H1 (cell line): Measurements from ENCODE around the gene ITGAE. TPM values are rescaled to one million over a fixed set of nuclear protein-coding genes. Genes with fewer than 3 reads are reported as not detected.

Experiments used
- CTCF ChIA-PET: fragments of 300-600 bp; sonication (Branson Sonifier 250); formaldehyde crosslinking; loops from one replicate; lab custom pipeline; 2021; ENCODE audit not compliant: partially characterized antibody; lab: Charles Lee
- POLR2A ChIA-PET: fragments of 300-600 bp; sonication (Branson Sonifier 250); formaldehyde crosslinking; loops from one replicate; lab custom pipeline; 2021; ENCODE audit warnings: inconsistent platforms; ENCODE audit not compliant: partially characterized antibody; lab: Charles Lee
- DNase-seq, 2 experiments: peaks; one replicate each; pipeline versions ENCODE4 v3.0.0 to v3.0.0-alpha.2; 2010 to 2022; ENCODE audit warnings: low spot score in 2 of 2, low read depth in 1 of 2, mixed read lengths in 1 of 2
- FAIRE-seq: peaks from 2 replicates; lab custom pipeline; 2011; peaks lifted over from hg19 to GRCh38; lab: Jason Lieb, UNC
- H2AFZ ChIP-seq: 2 replicates; pipeline ENCODE4 v1.8.1; 2012; ENCODE audit warnings: low read length, inconsistent platforms
- H2AK5ac ChIP-seq: 2 replicates; pipeline ENCODE4 v1.6.1; 2013; ENCODE audit warnings: low read depth, low read length
- H2BK120ac ChIP-seq: replicated peaks from 2 replicates; pipeline ENCODE3; 2013; ENCODE audit warnings: low read depth, low read length, inconsistent platforms
- H2BK12ac ChIP-seq: 2 replicates; pipeline ENCODE4 v1.6.1; 2013; ENCODE audit warnings: low read depth, low read length
- H2BK15ac ChIP-seq: 2 replicates; pipeline ENCODE4 v1.6.1; 2013; ENCODE audit warnings: low read length
- H2BK20ac ChIP-seq: 2 replicates; pipeline ENCODE4 v1.6.1; 2013; ENCODE audit warnings: low read length
- H2BK5ac ChIP-seq: 2 replicates; pipeline ENCODE4 v1.6.1; 2013; ENCODE audit warnings: low read depth, low read length
- H3K14ac ChIP-seq: 2 replicates; pipeline ENCODE4 v1.6.1; 2013; ENCODE audit warnings: inconsistent platforms; ENCODE audit not compliant: insufficient read length
- H3K18ac ChIP-seq: 2 replicates; pipeline ENCODE4 v1.6.1; 2013; ENCODE audit warnings: low read length; ENCODE audit errors: extremely low read depth
- H3K23ac ChIP-seq: 2 replicates; pipeline ENCODE4 v1.6.1; 2013; ENCODE audit warnings: inconsistent platforms; ENCODE audit not compliant: insufficient read length
- H3K23me2 ChIP-seq: 2 replicates; pipeline ENCODE4 v1.6.1; 2013; ENCODE audit warnings: low read depth, low read length
- H3K27ac ChIP-seq: 2 replicates; pipeline ENCODE4 v1.6.1; 2011; ENCODE audit warnings: low read depth, low read length, inconsistent platforms
- H3K27me3 ChIP-seq, 4 experiments: replicated peaks in 1 of 4; 1 replicate in 1 of 4; 2 replicates in 3 of 4; pipeline versions ENCODE4 v1.6.1 to v1.8.1; 2011 to 2013; ENCODE audit warnings: low read length in 3 of 4, mild to moderate bottlenecking in 3 of 4, inconsistent platforms in 2 of 4, mixed read lengths in 2 of 4, moderate library complexity in 1 of 4; ENCODE audit not compliant: control insufficient read depth in 3 of 4, insufficient read depth in 3 of 4; ENCODE audit errors: extremely low read depth in 1 of 4
- H3K36me3 ChIP-seq, 4 experiments: 2 replicates each; pipeline versions ENCODE4 v1.6.1 to v1.8.1; 2011 to 2013; ENCODE audit warnings: mild to moderate bottlenecking in 4 of 4, low read length in 3 of 4, moderate library complexity in 2 of 4, control low read depth in 1 of 4, inconsistent platforms in 1 of 4; ENCODE audit not compliant: insufficient read depth in 4 of 4, control insufficient read depth in 2 of 4
- H3K4ac ChIP-seq: replicated peaks from 2 replicates; pipeline ENCODE3; 2013; ENCODE audit warnings: low read length, low read depth, mixed read lengths, inconsistent platforms; ENCODE audit not compliant: insufficient read length
- H3K4me1 ChIP-seq, 4 experiments: replicated peaks in 1 of 4; 1 replicate in 1 of 4; 2 replicates in 3 of 4; pipeline versions ENCODE4 v1.6.1 to v1.8.1; 2011 to 2013; ENCODE audit warnings: low read length in 3 of 4, inconsistent platforms in 2 of 4, mixed read lengths in 1 of 4; ENCODE audit not compliant: insufficient read depth in 4 of 4, control insufficient read depth in 3 of 4
- H3K4me2 ChIP-seq, 2 experiments: 2 replicates each; pipeline versions ENCODE4 v1.6.1 to v1.8.1; 2011 to 2013; ENCODE audit warnings: low read depth in 2 of 2, low read length in 2 of 2, control low read depth in 1 of 2, inconsistent platforms in 1 of 2, mild to moderate bottlenecking in 1 of 2; ENCODE audit not compliant: insufficient read depth in 1 of 2
- H3K4me3 ChIP-seq, 4 experiments: fragments of 200-600, 300-600 bp in 1 of 4; sonication (generic), shearing (Covaris generic), sonication (Bioruptor Twin) in 1 of 4; 2 replicates each; pipeline versions ENCODE4 v1.5.1 to v1.8.1; 2011 to 2016; ENCODE audit warnings: low read length in 4 of 4, low read depth in 3 of 4, control low read depth in 2 of 4, inconsistent platforms in 2 of 4, mild to moderate bottlenecking in 2 of 4, mixed read lengths in 1 of 4, moderate library complexity in 1 of 4; ENCODE audit not compliant: insufficient read depth in 2 of 4; ENCODE audit errors: extremely low read depth in 1 of 4
- H3K56ac ChIP-seq: replicated peaks from 2 replicates; pipeline ENCODE3; 2013; ENCODE audit warnings: low read depth, mild to moderate bottlenecking, mixed read lengths, low read length, inconsistent platforms; ENCODE audit not compliant: insufficient read length
- H3K79me1 ChIP-seq: 2 replicates; pipeline ENCODE4 v1.6.1; 2013; ENCODE audit warnings: low read depth, low read length, control low read depth
- H3K79me2 ChIP-seq, 2 experiments: 2 replicates each; pipeline versions ENCODE4 v1.6.1 to v1.8.1; 2012 to 2013; ENCODE audit warnings: low read length in 2 of 2, mild to moderate bottlenecking in 2 of 2, inconsistent platforms in 1 of 2; ENCODE audit not compliant: insufficient read depth in 2 of 2, control insufficient read depth in 1 of 2
- H3K9ac ChIP-seq, 4 experiments: replicated peaks in 1 of 4; 1 replicate in 1 of 4; 2 replicates in 3 of 4; pipeline versions ENCODE4 v1.6.1 to v1.8.1; 2011 to 2013; ENCODE audit warnings: low read depth in 3 of 4, low read length in 3 of 4, control low read depth in 2 of 4, mild to moderate bottlenecking in 2 of 4, moderate library complexity in 2 of 4, inconsistent platforms in 1 of 4; ENCODE audit errors: extremely low read depth in 1 of 4
- H3K9me3 ChIP-seq, 2 experiments: 2 replicates each; pipeline versions ENCODE4 v1.6.1 to v1.8.1; 2012 to 2013; ENCODE audit warnings: mild to moderate bottlenecking in 2 of 2, moderate library complexity in 2 of 2, control low read depth in 1 of 2, inconsistent platforms in 1 of 2, low read depth in 1 of 2, low read length in 1 of 2, mixed read lengths in 1 of 2; ENCODE audit not compliant: insufficient read depth in 2 of 2
- H4K20me1 ChIP-seq, 2 experiments: replicated peaks in 1 of 2; 2 replicates each; pipeline versions ENCODE3 to v1.8.1; 2011 to 2013; ENCODE audit warnings: inconsistent platforms in 2 of 2, low read length in 2 of 2, mild to moderate bottlenecking in 1 of 2; ENCODE audit not compliant: insufficient read depth in 2 of 2, control insufficient read depth in 1 of 2
- H4K5ac ChIP-seq: 2 replicates; pipeline ENCODE4 v1.6.1; 2013; ENCODE audit warnings: low read length, low read depth, mixed read lengths, inconsistent platforms; ENCODE audit not compliant: insufficient read length
- H4K8ac ChIP-seq: 2 replicates; pipeline ENCODE4 v1.8.0; 2013; ENCODE audit warnings: mild to moderate bottlenecking, moderate library complexity, low read length, inconsistent platforms; ENCODE audit not compliant: insufficient read depth; ENCODE audit errors: extremely low read depth
- H4K91ac ChIP-seq: replicated peaks from 2 replicates; pipeline ENCODE3; 2013; ENCODE audit warnings: low read length, mixed read lengths, inconsistent platforms; ENCODE audit not compliant: insufficient read length
- BACH1 ChIP-seq: IDR thresholded peaks from 2 replicates; pipeline ENCODE4 v1.6.1; 2012; ENCODE audit warnings: low read length, improper control_type of control experiment
- CREB1 ChIP-seq: IDR thresholded peaks from 2 replicates; pipeline ENCODE4 v1.6.1; 2012; ENCODE audit warnings: inconsistent platforms
- JUND ChIP-seq: IDR thresholded peaks from 2 replicates; pipeline ENCODE4 v1.6.1; 2011; ENCODE audit warnings: mild to moderate bottlenecking, improper control_type of control experiment, low read length
- MAFK ChIP-seq: IDR thresholded peaks from 2 replicates; pipeline ENCODE4 v1.6.1; 2012; ENCODE audit warnings: low read depth, mild to moderate bottlenecking, improper control_type of control experiment, low read length
- NANOG ChIP-seq: IDR thresholded peaks from 2 replicates; pipeline ENCODE4 v1.6.1; 2011; ENCODE audit warnings: low read length, low read depth, mild to moderate bottlenecking, inconsistent platforms; ENCODE audit not compliant: insufficient read depth, poor library complexity, severe bottlenecking
- PHF8 ChIP-seq: fragments of 200-600 bp; sonication (generic); conservative IDR thresholded peaks from 2 replicates; pipeline ENCODE4 v1.7.1; 2012; ENCODE audit warnings: low read depth, mild to moderate bottlenecking, inconsistent platforms, low read length, moderate library complexity
- POLR2A ChIP-seq, 2 experiments: IDR thresholded peaks; 1 replicate in 1 of 2; 2 replicates in 1 of 2; pipeline ENCODE4 v1.6.1; 2011; ENCODE audit warnings: low read depth in 2 of 2, low read length in 2 of 2, mild to moderate bottlenecking in 2 of 2; ENCODE audit errors: control extremely low read depth in 1 of 2
- RXRA ChIP-seq: IDR thresholded peaks from 2 replicates; pipeline ENCODE4 v1.6.1; 2011; ENCODE audit warnings: low read depth, mild to moderate bottlenecking, low read length, moderate library complexity; ENCODE audit not compliant: insufficient read depth
- SIRT6 ChIP-seq: IDR thresholded peaks from one replicate; pipeline ENCODE4 v1.7.1; 2012; ENCODE audit warnings: low read length, inconsistent platforms
- SUZ12 ChIP-seq: fragments of 200-600 bp; sonication (generic); IDR thresholded peaks from 2 replicates; pipeline ENCODE4 v1.6.1; 2012; ENCODE audit warnings: mild to moderate bottlenecking, inconsistent platforms, low read length, moderate library complexity, mixed read lengths
- WGBS, 2 experiments: shearing (Covaris generic) in 1 of 2; methylation state at CpG; one replicate each; pipeline versions ENCODE4 v1.1.6 to v1.1.7; 2013 to 2015; ENCODE audit warnings: low lambda C conversion rate in 2 of 2, mixed read lengths in 2 of 2, inconsistent platforms in 1 of 2, low coverage in 1 of 2, missing lambda C conversion rate in 1 of 2; ENCODE audit not compliant: insufficient replicate concordance in 2 of 2, insufficient coverage in 1 of 2, insufficient read length in 1 of 2; ENCODE audit errors: extremely low coverage in 1 of 2, missing lambda C conversion rate in 1 of 2; 5-methylcytosine and 5-hydroxymethylcytosine counted together
- polyA plus RNA-seq, 7 experiments: library from polyadenylated mRNA; depleted of rRNA in 3 of 7; stranded (reverse) in 5 of 7; unstranded in 2 of 7; fragments of >200 nt in 5 of 7; fragments of 200-250 nt in 2 of 7; gene quantifications; 1 replicate in 5 of 7; 2 replicates in 1 of 7; 4 replicates in 1 of 7; pipeline versions ENCODE4 v1.2.1 to v1.2.3, GENCODE V29; 2011 to 2013; ENCODE audit warnings: missing spikeins in 2 of 7, mixed read lengths in 2 of 7
- total RNA-seq: library from RNA; stranded (reverse); fragmentation: NEBNext Ultra II Directional; extraction: Animal tissue kit (Norgen Biotek cat#: 25700); gene quantifications from 2 replicates; pipeline ENCODE4 v1.2.1, GENCODE V29; 2021
- TF ChIP-seq, protein P1 (sequence below): IDR thresholded peaks from 2 replicates; pipeline ENCODE4 v1.6.1; 2012; ENCODE audit warnings: low read length, inconsistent platforms

Gene ITGAE
- total and polyA plus RNA-seq, 2 of the 8 experiments (the other 6 are each of a cell fraction or from before 2014, with no cell fraction given): 23.2 to 43.1 TPM

DNA sequence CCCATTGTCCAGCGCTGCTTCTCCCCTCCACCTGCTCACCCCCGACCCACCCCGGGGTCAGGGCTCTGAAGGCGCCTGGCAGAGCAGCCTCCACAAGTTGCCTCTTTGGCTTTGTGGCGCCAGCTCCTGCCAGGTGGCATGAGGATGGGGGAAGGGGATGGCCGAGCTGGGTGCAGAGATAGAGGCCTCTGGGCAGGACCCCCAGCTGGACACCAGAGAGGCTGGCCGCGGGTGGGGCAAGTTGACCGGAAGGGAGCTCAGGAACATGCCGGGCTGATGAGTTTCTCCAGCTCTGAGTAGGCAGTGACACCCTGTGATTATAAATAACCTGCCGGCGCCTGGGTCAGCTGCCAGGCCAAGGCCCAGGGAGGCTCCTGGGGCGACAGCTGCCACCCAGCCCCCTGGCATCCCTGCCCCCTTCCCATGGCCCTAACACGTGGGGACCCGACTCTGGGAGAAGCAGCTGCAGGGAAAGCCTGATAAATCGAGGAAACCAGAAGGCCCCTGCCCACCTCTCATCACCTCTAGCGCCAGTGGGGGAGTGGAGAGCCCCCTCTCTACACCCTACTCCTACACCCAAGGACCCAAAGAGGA is 105.8 kb downstream of the ITGAE start:
- no peak overlapping the region for H3K56ac ChIP-seq
- no peak overlapping the region for H4K8ac ChIP-seq
- POLR2A ChIA-PET: interaction anchor here (1.0 to 3.1 kb wide), 7 partner anchors 12 to 448 kb away, joined by 3 to 13 read pairs (median 6); partner anchors contain the start of genes CYB5D2, EMC6, HASPIN and TAX1BP3
- H3K4me3 ChIP-seq: peak overlapping the region; percentile 47 to 70 (median 61)
- H2AFZ ChIP-seq: no peak overlapping the region; the same call in 1 of the 2 replicates
- no peak overlapping the region for H2BK120ac ChIP-seq
- peak overlapping the region; percentile 71; the same call in 1 of the 2 replicates for H3K18ac ChIP-seq
- H2BK20ac ChIP-seq: no peak overlapping the region
- DNase-seq (peak in 1 of 2 experiments; percentile 58), FAIRE-seq (no peak)
- no peak overlapping the region; the same call in 1 of the 2 replicates for H2BK12ac ChIP-seq
- peaks cover 0 to 22% (median 13%) of the 10 kb centered on the region in 4 experiments; a peak in 6 of 7 replicates for H3K27me3 ChIP-seq
- no peak overlapping the region for H3K27ac ChIP-seq
- H4K20me1 ChIP-seq: peaks cover 0 to 5% of the 10 kb centered on the region in 2 experiments
- H3K23me2 ChIP-seq: peaks cover 9% of the 10 kb centered on the region; the same call in 1 of the 2 replicates
- no peaks in the 10 kb centered on the region for H3K9me3 ChIP-seq
- H3K79me2 ChIP-seq: no peaks in the 10 kb centered on the region
- H3K9ac ChIP-seq: no peak overlapping the region
- no peak overlapping the region for H2AK5ac ChIP-seq
- no peaks in the 10 kb centered on the region for H3K36me3 ChIP-seq
- no peaks in the 10 kb centered on the region for H3K79me1 ChIP-seq
- H3K4me1 ChIP-seq: peaks cover 0 to 14% (median 8%) of the 10 kb centered on the region in 4 experiments; a peak in 5 of 7 replicates
- H2BK15ac ChIP-seq: no peak overlapping the region
- CTCF ChIA-PET: interaction anchor here (0.7 to 3.0 kb wide), 8 partner anchors 12 to 346 kb away, joined by 3 to 20 read pairs (median 4); partner anchors contain the start of gene HASPIN
- WGBS, 2 experiments: 23% methylated on average over 14 of the region's 17 CpGs; no CpG with 5 or more reads in 1 of the 2 experiments
- no peak overlapping the region for H2BK5ac ChIP-seq
- no peak overlapping the region for H3K4ac ChIP-seq
- H4K5ac ChIP-seq: no peak overlapping the region
- H3K23ac ChIP-seq: no peak overlapping the region
- H3K14ac ChIP-seq: no peak overlapping the region
- H4K91ac ChIP-seq: no peak overlapping the region
- H3K4me2 ChIP-seq: peak overlapping the region; percentile 86 to 96
- TF ChIP-seq JUND (no peak), SUZ12 (no peak), SIRT6 (no peak), RXRA (no peak), PHF8 (no peak), MAFK (no peak), BACH1 (no peak), POLR2A (IDR thresholded peaks at IDR 0.05; ENCODE audit: control extremely low read depth in 1 of 2, low read depth in 2 of 2, low read length in 2 of 2) (no peak), CREB1 (no peak), NANOG (no peak)
- TF ChIP-seq, protein P1, sequence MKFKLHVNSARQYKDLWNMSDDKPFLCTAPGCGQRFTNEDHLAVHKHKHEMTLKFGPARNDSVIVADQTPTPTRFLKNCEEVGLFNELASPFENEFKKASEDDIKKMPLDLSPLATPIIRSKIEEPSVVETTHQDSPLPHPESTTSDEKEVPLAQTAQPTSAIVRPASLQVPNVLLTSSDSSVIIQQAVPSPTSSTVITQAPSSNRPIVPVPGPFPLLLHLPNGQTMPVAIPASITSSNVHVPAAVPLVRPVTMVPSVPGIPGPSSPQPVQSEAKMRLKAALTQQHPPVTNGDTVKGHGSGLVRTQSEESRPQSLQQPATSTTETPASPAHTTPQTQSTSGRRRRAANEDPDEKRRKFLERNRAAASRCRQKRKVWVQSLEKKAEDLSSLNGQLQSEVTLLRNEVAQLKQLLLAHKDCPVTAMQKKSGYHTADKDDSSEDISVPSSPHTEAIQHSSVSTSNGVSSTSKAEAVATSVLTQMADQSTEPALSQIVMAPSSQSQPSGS: no peak
